GM10847 (cell line): ENCODE measurements around the gene ACAD10.

Experiments used
- POLR2A ChIP-seq: IDR thresholded peaks from 2 replicates; pipeline ENCODE4 v1.6.1; 2011; ENCODE audit not compliant: insufficient read length; ENCODE audit errors: extremely low read depth

ACAD10 gene

GRCh38 chr12:111784953-111785352 is 99.1 kb downstream of the ACAD10 start:
- no peak for TF ChIP-seq POLR2A

GRCh38 chr12:111785651-111786050 is 99.8 kb downstream of the ACAD10 start:
- no peak for TF ChIP-seq POLR2A

DNA sequence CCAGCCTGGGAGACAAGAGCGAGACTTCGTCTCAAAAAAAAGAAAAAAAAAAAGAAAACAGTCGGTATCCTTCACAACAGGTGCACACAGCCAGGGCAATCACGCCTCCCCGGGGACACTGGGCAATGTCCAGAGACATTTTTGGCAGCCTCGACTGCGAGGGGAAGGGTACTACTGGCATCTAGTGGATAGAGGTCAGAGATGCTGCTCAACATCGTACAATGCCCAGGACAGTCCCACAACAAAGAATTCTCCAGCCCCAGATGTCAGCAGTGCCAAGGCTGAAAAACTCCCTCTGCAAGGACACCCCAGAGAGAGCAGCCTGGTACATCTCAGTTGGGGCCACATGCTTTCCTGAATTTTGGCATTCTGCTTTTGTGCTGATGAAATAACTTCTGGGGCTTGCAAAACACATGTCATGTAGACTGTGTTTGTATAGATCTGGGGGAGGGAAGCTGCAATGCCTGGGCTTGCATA is 102.4 kb downstream of the ACAD10 start:
- TF ChIP-seq POLR2A = no peak

DNA sequence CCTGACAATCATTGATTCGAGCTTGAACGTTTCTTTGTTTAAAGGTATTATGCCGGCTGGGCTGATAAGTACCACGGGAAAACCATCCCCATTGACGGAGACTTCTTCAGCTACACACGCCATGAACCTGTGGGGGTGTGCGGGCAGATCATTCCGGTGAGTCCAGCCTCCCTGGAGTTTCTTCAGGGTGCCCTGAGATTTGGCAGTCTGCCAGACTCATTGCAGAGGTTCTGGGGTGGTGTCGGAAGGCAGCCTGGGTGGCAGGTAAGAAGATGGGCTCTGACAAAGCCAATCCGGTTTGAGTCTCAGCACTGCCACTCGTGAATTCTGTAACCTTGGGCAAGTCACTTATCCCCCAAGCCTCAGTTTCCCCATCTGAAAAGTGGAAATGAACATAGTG is 103.9 kb downstream of the ACAD10 start:
- TF ChIP-seq POLR2A = no peak

DNA sequence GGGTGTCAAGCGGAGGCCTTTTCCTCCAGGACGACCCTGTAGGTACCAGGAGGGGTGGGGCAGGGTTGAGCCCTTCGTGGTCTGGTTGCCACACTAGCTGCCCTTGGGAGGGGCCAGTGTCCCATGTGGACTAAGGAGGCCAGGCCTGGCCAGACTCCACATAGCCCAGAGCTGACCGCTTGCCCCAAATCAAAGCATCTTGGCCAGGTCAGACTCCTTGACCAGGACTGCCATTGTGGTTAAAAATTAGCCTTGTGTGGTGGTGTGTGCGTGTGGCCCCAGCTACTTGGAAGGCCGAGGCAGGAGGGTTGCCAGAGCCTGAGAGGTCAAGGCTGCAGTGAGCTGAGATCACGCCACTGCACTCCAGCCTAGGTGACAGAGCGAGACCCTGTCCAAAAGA is 105.7 kb downstream of the ACAD10 start:
- TF ChIP-seq POLR2A = no peak

GRCh38 chr12:111792155-111792855 is 106.5 kb downstream of the ACAD10 start:
- TF ChIP-seq POLR2A = no peak

DNA sequence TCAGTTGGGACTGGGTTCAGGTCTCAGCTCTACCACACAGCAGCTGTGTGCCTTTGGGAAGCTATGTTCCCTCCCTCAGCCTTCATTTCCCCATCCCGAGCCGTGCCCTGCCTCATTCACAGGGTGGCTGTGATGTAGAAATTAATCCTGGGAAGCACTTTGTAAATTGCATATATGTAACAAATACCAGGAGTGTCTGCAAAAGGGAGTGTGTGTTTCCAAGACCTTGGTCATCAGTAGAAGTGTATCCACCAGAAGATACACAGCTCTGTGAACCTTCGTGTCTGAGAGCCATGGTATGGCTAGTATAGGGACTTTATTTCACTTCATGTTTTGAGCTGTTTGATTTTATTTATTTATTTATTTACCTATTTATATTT is 107.0 kb downstream of the ACAD10 start:
- TF ChIP-seq POLR2A = no peak

DNA sequence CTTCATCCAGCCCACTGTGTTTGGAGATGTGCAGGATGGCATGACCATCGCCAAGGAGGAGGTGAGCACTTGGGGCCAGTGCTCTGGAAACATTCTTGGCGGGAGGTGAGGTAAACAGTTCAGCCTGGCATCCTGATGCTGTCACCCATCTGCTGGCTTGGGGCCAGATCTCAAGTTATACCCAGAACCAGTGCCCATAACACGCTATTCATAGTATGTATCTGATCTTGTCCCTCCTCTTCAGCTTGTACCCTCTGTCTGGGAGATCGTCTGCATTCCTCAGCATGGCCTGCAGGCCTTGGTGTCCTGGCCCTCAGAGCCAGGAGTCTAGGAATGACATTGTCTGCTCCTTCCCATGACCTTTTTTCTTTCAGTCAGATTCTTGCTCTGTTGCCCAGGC is 112.3 kb downstream of the ACAD10 start:
- no peak for TF ChIP-seq POLR2A

DNA sequence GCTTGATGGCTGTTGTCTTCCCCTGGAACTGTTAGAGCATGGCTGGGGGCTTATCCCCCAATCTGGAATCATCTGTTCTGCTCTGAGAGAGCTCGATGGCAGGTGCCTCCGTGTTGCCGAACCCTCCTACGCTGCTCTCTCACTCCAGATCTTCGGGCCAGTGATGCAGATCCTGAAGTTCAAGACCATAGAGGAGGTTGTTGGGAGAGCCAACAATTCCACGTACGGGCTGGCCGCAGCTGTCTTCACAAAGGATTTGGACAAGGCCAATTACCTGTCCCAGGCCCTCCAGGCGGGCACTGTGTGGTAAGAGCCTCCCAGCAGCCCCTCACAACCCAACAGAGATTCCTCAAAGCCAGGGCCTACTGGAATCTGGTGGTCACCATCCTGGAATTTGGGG is 113.9 kb downstream of the ACAD10 start:
- no peak for TF ChIP-seq POLR2A

GRCh38 chr12:111803038-111803626 is 117.3 kb downstream of the ACAD10 start:
- no peak for TF ChIP-seq POLR2A

DNA sequence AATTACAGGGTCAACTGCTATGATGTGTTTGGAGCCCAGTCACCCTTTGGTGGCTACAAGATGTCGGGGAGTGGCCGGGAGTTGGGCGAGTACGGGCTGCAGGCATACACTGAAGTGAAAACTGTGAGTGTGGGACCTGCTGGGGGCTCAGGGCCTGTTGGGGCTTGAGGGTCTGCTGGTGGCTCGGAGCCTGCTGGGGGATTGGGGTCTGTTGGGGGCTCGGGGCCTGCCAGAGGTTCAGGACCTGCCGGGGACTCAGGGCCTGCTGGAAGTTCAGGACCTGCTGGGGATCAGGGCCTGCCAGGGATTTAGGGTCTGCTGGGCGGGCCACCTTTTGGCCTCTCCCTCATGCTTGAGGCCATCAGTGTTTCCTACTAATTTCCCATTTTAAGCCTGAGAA is 118.0 kb downstream of the ACAD10 start:
- TF ChIP-seq POLR2A = no peak

DNA sequence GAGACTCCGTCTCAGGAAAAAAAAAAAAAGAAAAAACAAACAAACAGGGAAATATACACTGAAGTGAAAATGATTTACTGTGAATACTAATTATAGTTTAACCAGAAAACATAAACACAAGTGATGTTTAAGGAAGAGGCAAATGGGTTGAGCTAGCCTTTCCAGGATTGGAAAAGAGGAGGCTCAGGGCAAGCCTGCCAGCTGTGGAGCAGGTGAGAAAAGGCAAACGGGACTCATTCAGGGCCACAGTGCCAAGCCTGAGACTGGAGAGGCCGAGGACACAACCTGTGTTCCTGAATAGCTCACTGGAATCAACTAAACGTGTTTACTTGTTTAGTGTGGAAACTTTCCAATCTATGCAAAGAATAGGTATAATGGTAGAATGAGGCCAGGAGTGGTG is 120.5 kb downstream of the ACAD10 start:
- TF ChIP-seq POLR2A = no peak
